T-helper 2 cell treated with Interferon-gamma antibody and Interleukin-4, amounts not matched to agents 100 ng/mL and 5 ng/mL, for 36 hours (primary cell): ENCODE measurements around the gene RHOBTB3. TPM values are rescaled to one million over a fixed set of nuclear protein-coding genes. Genes with fewer than 3 reads are reported as not detected.
"Not testable (repeated sequence)": the region's sequence is repeated elsewhere in the genome, so short reads cannot be mapped to it uniquely, and the experiment has no call there.

Experiments
- intact Hi-C: fragments of 100-400 bp; cut with micrococcal nuclease; formaldehyde crosslinking; loops from one replicate; pipeline ENCODE4 v1.15.1; 2023
- total RNA-seq: library from RNA; stranded (reverse); gene quantifications from 2 replicates; pipeline ENCODE4 v1.2.3, GENCODE V29; 2022

The RHOBTB3 gene
- total RNA-seq, 1 donor from 2014 or later: 0.59 TPM

DNA sequence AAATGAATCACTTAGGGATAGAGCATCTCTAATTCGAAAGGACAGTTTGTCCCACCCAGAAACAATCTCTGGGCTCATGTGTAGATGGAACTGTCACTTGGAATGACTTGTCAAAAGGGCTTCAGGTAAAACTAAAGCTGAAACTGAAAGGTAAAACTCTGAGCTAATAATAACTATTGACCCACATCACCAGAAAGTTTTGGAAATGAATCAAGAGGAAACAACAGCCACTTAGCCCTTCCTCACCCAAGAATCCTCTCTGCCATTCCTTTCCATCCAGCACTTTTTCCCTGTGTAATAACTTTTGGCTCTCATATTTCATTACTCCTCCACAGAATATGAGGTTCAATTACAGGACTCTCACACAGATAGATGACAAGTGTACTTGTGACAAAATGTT is 105.4 kb downstream of the RHOBTB3 start:
- intact Hi-C loops: no loop called here

DNA sequence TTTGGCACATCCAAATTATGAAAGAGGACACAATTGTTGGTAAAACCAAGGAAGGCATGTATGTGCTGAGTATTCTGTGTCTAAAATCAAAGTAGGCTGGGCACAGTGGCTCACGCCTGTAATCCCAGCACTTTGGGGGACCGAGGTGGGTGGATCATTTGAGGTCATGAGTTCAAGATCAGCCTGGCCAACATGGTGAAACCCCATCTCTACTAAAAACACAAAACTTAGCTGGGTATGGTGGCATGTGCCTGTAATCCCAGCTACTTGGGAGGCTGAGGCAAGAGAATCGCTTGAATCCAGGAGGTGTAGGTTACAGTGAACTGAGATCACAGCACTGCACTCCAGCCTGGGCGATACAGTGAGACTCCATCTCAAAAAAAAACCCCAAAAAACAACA is 105.8 kb downstream of the RHOBTB3 start:
- intact Hi-C loops: not testable (repeated sequence)

DNA sequence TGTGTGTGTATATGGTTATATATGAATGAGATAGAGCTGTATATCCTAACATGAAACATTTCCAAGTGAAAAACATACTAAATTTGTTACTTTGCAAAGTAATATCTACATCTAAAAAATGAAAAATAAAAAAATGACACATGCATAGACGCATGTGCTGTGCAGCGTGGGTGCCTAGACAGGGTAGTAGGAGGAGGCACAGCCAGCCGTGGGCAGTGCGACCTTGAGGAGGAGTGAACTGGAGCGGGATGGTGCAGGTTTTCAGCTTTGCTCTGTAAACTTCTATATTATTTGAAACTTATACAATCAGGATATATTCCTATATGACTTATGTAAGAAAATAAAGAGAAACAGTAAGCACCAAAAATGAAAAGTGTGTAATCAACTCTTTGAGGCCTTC is 106.4 kb downstream of the RHOBTB3 start:
- intact Hi-C loops: no loop called here

DNA sequence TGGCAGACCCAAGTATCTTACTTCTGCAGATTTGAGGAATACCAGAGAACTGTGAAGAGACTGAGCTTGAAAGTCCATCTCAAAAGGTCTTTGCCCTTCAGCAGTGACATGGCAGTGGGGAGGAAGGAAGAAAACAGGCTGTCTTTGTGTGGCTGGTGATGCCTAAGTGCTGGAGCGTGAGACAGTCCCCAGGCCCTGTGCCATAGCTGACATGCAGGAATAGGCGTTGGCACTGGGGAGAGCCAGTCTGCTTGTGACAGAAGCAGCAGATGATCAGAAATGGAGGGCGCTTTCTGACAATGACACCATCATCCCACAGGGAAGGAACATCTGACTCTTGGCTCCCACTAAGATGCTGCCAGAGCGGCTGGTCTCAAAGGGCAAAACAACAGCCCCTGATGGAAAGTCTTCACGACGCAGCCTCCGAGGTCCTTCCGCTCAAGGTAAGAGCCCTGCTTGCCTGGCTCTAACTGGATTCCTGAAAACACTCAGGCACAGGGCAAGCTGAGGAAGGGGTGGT is 106.9 kb downstream of the RHOBTB3 start:
- intact Hi-C loops: no loop called here

DNA sequence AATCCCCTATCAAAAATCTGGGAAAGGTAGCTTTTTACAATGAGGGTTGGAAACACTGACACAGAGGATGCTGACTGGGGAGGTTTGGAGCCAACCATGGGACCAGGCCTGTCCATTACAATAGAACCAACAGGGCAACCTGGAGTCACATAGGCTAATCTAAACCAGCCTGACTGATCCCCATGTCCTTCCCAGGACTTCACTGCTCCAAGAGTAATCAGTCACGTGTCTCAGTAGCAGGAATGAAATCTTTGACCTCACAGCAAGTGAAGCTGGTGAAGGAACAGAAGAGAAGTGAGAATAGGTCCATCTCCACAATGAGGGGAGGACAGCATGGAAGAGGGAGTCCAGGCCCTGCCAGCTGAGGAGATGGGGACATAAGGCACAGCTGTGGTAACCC is 107.4 kb downstream of the RHOBTB3 start:
- intact Hi-C loops: no loop called here

DNA sequence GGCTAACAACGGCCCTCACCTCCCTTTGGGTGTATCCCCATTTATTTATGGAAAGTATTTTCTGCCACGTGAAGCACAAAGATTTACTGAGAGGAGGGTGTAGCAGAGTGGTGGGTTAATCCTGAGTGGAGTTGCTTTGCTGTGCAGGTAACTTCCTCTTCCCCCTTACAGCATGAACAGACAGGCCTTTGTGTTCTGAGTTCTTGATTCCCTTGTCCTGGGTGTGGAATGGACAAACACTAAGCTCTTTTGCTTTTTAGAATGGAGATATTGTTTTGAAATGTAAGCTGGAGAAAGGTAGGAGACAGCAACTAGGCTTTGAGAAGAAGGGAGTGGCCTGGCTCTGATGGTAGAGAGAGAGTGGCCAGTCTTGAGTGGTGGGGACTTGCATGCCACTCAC is 108.5 kb downstream of the RHOBTB3 start:
- intact Hi-C loops: no loop called here

DNA sequence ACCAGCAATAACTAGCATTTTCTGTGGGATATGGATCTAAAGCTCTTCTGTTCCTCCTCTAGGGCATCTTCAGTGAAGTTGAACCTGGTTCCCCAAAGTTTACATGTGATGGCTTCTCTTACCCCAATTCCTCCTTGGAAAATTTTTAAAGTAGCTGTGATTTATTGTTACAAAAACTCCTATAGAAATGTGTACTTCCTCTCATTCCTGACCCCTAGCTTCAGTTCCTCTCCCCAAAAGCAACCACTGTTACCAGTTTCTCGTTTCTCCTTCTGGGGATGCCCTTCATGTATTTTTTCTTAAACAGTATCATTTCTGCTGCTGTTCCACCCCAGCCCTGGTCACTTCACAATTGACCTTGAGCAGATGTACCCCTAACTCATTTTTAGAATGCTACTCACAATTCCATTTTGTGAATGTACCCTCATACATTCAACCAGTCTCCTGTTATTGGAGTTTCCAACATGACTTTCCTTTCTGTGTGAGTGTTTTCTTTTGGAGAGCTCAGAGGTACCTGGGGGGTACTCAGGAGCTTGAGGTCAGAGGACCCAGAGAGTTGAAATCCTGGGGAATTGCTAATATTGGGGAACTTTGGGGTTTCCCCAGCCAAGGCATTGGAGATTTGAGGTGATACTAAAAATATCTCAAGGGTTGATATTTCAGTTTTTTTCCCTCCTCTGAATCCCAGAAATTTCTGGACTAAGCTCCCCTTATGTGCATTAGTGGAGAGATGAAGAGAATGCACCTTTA is 110.0 kb downstream of the RHOBTB3 start:
- intact Hi-C loops: no loop called here

DNA sequence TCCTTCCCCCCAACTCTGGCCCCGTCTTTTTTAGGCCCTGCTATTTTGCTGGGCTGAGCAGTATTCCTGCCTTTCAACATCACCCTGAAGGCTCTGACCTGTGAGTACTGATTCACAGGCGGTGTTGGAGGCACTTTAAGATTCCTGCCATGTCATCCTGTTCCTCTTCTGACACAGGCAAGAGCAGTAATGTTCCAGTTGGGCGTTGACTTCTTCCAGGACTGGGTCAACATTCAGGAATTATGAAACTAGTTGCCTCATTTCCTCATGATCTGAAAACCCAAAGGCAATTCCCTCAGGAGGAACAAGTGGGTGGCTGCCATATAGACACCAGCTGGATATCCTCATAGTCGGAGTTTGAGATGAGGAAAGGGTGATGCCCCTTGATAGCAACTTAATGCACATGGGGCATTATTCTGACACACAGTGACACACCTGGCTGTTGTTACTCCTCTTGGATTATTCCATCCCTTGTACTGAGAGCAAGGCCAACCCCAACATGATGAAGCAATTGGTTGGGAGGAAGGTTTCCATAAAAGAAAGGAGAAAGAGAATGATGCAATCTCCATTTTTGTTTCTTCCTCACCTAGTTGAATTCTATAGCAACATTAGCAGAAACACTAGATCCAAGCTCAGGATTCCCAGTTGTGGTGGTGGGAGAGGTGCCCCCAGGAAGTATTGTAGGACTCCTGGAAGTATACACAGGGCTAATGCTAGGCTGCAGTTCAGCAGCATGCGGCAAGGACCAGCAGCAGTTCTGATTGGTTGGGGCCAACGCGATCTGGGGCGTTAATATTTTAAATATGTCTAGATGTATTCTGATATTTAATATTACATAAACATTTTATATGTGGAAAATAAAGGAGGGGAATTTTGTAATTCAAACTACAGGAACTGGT is 111.0 kb downstream of the RHOBTB3 start:
- intact Hi-C loops: no loop called here

DNA sequence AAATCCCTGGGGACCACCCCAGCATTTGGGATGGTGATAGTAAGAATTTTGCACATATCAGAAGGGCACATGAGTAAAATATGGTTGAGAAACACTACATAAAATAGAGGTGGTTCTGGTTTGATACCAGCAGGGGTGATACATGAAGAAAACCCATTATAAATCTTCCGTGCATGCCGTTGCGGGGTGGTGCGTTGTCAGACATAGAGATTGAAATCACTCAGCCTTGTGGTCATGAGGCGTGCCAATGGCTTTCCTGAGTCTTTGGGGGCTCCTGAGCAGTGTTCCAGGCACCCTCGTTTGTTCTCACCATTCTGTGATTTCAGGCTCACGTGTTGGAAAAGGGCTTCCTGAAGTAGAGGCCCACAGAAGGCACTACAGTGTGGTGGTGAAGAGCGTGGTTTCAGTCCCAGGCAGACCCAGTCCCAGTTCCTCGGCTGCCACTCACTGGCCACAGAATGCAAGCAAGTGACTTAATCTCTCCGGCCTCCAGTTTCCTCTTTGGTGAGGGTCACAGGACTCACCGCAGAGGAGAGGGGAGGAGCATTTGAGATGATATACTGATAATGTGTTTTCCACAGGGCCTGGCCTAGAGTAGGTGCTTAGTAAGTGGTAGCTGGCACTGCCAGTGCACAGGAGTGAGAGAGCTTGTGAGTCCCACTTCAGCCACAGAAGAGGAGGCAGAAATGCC is 111.9 kb downstream of the RHOBTB3 start:
- intact Hi-C loops: loop anchor here (1.0 kb wide), 4 partner anchors 8 to 199 kb away; partner anchors contain the start of gene GLRX

DNA sequence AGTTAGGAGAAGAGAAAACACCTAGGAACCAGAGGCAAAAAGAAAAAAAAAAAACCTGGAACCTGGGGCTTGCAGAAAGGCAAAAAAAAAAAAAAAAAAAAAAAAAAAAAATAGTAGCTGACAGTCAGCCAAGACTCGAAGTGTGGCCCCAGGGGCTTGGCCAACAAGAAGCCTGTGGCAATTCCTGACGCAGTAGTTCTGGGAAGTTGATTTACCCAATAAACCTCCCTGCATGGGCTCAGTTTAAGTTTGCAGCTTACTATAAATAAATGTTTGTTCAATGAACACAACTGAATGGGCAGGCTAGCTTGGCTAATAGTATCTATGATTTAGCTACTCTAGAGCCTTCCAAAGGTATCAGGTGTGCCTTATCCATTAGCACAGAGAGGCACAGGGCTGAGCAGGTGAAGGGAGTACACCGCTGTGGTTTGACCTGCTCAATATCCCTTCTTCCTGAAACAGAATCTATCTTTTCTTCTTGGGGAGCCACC is 112.6 kb downstream of the RHOBTB3 start:
- intact Hi-C loops: loop anchor here (1.0 kb wide), 4 partner anchors 8 to 199 kb away; partner anchors contain the start of gene GLRX

DNA sequence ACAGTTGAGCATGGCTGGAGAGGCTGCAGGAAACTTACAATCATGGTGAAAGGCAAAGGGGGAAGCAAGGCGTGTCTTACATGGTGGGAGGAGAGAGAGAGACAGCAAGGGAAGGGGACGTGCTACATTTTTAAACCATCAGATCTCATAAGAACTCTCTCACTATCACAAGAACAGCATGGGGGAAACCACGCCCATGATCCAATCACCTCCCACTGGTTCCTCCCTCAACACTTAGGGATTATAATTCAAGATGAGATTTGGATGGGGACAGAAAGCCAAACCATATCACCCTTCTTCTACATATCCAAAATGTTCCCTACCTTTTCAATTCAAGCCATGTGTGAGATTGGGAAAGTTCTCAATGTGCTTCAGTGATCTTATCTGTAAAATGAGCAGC is 114.3 kb downstream of the RHOBTB3 start:
- intact Hi-C loops: loop anchor here (5.0 kb wide), 3 partner anchors 288 to 878 kb away; partner anchors contain the start of gene ARSK

Other genes starting within 250 kb of the RHOBTB3 start
- 65.4 and 67.9 TPM in 2 replicates for gene SKIC3, start 176.4 kb upstream of the RHOBTB3 start, total RNA-seq
- gene ARSK, start 176.2 kb upstream of the RHOBTB3 start, total RNA-seq: 4.0 and 4.2 TPM in 2 replicates
- gene GPR150, start 111.2 kb upstream of the RHOBTB3 start, total RNA-seq: 0.30 and 0.48 TPM in 2 replicates
- 4.7 and 4.9 TPM in 2 replicates for gene RFESD, start 84.6 kb upstream of the RHOBTB3 start, total RNA-seq
- gene SPATA9, start 48.3 kb upstream of the RHOBTB3 start, total RNA-seq: not detected in 2 replicates
- gene GLRX, start 91.4 kb downstream of the RHOBTB3 start, total RNA-seq: 48.9 and 49.6 TPM in 2 replicates
- 29.0 and 31.7 TPM in 2 replicates for gene ELL2, start 230.5 kb downstream of the RHOBTB3 start, total RNA-seq